Activated naive CD4-positive, alpha-beta T cell treated with anti-CD3 and anti-CD28 coated beads, Interleukin-2, amount 10 ng/mL, durations not matched to agents 5 hours and 36 hours (primary cell): ENCODE results near the gene TUBA1B. TPM values are rescaled to one million over a fixed set of nuclear protein-coding genes. Genes with fewer than 3 reads are reported as not detected.

Experiments
- total RNA-seq, 2 experiments: library from RNA; stranded (reverse); gene quantifications; one replicate each; pipeline ENCODE4 v1.2.3, GENCODE V29; 2021

Gene TUBA1B
- total RNA-seq, result 1,000 to 10,000 TPM; 1,312 to 1,402 TPM

DNA sequence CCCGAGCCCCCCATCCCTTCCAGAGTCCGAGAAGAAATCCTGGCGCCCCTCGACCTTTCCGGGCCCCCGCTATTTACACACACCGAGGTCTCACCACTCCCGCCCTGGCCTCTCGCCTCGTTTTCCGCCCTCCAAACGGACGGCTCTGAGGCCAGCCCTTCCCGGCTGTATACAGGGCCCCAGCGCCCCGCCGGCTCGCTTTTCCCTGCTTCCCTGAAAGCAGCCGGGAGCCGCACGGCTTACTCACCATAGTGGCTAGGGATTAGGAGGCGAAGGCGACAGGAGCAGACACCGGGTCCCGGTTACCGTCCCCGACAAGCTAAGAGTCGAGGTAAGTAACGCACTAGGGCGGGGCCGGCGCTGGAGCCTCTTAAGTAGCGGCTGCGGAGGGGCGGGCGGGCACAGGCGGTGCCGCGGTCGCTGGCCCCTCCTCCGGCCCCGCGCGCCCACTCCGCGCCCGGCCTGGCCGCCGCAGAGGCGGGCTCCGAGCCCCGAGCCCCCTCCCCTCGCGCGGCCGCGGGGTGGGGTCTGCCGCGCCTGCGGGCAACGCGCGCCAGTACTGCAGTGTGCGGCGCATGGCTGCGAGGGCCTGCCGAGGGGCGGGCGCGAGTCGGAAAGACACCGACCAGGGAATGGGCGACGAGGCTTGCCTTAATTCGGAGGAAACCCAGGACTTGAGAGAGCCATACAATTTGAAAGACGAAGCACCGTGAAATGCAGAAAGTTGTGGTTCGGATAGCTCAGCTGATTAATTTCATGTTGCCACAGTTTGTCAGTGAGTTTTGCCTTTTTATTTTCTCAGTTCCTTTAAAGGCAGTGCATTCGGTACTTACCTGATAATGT lies at the start of gene TUBA1B:
TSS of gene TUBA1B (minus strand) at position 345 of the 843 bp plus-strand sequence. CDS start at position 250, 95 bp downstream.

GRCh38 chr12:49110464-49111155 lies 20.6 kb downstream of the TUBA1B start, which contains the start of gene LMBR1L:
Gene LMBR1L, minus strand, starts transcription at chr12:49110847. Its CDS starts 292 bp downstream, at chr12:49110555.

GRCh38 chr12:49094160-49094974 lies 36.8 kb downstream of the TUBA1B start, which contains the start of gene DHH:
Gene DHH, minus strand, starts transcription at chr12:49094801. Its CDS starts 289 bp downstream, at chr12:49094512.

Other genes starting within 250 kb of the TUBA1B start
- 10 to 100 TPM; 46.9 TPM for gene FKBP11, start 205.9 kb downstream of the TUBA1B start, total RNA-seq
- gene ARF3, start 173.9 kb downstream of the TUBA1B start, total RNA-seq, result 100 to 1,000 TPM; 100 to 101 TPM
- 1 to 10 TPM; 4.6 to 5.2 TPM for gene WNT10B, start 159.7 kb downstream of the TUBA1B start, total RNA-seq
- under 1 TPM; 0.72 to 0.73 TPM for gene WNT1, start 153.1 kb downstream of the TUBA1B start, total RNA-seq
- gene DDN, start 132.0 kb downstream of the TUBA1B start, total RNA-seq, result under 1 TPM; 0.10 to 0.17 TPM
- gene PRKAG1, start 112.6 kb downstream of the TUBA1B start, total RNA-seq, result 10 to 100 TPM; 60.9 to 61.5 TPM
- gene KMT2D, start 70.6 kb downstream of the TUBA1B start, total RNA-seq, result 10 to 100 TPM; 94.9 to 98.9 TPM
- gene RHEBL1, start 61.4 kb downstream of the TUBA1B start, total RNA-seq, result 1 to 10 TPM; 6.6 to 8.4 TPM
- gene DHH, start 36.6 kb downstream of the TUBA1B start, total RNA-seq, result under 1 TPM; 0.10 to 0.24 TPM
- gene LMBR1L, start 20.5 kb downstream of the TUBA1B start, total RNA-seq, result 10 to 100 TPM; 72.5 to 76.4 TPM
- 10 to 100 TPM; 79.3 to 80.2 TPM for gene TUBA1A, start 57.7 kb upstream of the TUBA1B start, total RNA-seq
- 100 to 1,000 TPM; 167 to 171 TPM for gene TUBA1C, start 133.7 kb upstream of the TUBA1B start, total RNA-seq
- not detected for gene PRPH, start 163.8 kb upstream of the TUBA1B start, total RNA-seq
- gene TROAP, start 191.9 kb upstream of the TUBA1B start, total RNA-seq, result 10 to 100 TPM; 61.7 to 70.2 TPM
- not detected for gene C1QL4, start 205.8 kb upstream of the TUBA1B start, total RNA-seq
- gene DNAJC22, start 215.5 kb upstream of the TUBA1B start, total RNA-seq, result not detected
- gene SPATS2, start 236.1 kb upstream of the TUBA1B start, total RNA-seq, result 1 to 10 TPM; 8.5 to 9.9 TPM